GM12892 (cell line): Measurements from ENCODE around the gene CFAP69.

Experiments used
- POLR2A ChIP-seq: IDR thresholded peaks from 2 replicates; pipeline ENCODE4 v1.6.1; 2011; ENCODE audit warnings: low read depth, low read length, control low read depth
- TAF1 ChIP-seq: IDR thresholded peaks from 2 replicates; pipeline ENCODE4 v1.6.1; 2011; ENCODE audit warnings: low read depth, mild to moderate bottlenecking, control low read depth, low read length, borderline replicate concordance

DNA sequence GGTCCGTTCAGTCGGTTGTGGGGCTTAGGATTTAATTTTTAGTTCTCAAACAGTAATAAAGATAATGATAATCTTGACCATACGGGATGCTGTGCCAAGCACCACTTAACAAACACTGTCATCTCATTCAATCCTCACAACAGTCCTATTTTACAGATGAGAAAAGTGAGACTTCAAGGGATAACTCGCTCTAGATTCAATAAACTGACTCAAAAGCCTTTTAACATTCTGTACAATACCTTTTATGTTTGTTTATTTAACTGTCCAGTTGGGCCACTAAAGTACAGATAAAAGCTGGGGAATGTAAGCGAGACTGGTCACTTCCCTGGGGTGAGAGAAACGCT, 437 bp upstream of the CFAP69 start:
- TF ChIP-seq TAF1 (no peak), POLR2A (no peak)
